Left cardiac atrium (tissue), 4 donors: Measurements from ENCODE around the gene COL28A1. TPM values are rescaled to one million over a fixed set of nuclear protein-coding genes. Genes with fewer than 3 reads are reported as not detected.
"Not testable (repeated sequence)": the region's sequence is repeated elsewhere in the genome, so short reads cannot be mapped to it uniquely, and the experiment has no call there.

Source experiments
- ATAC-seq, 2 donors: fragments of 200-7000 bp; cut with Tn5 transposase; one replicate each; pipeline ENCODE4 v1.9.1; 2020; ENCODE audit warnings: mild to moderate bottlenecking in 2 of 2, moderate library complexity in 2 of 2
- DNase-seq: peaks from one replicate; pipeline ENCODE4 v3.0.0-alpha.2; 2020
- intact Hi-C, 2 donors: fragments of 100-400 bp; cut with DNase I; formaldehyde crosslinking; loops; one replicate each; pipeline versions ENCODE4 v1.14.1 to v1.15.1; 2022 to 2023
- total RNA-seq, 2 donors: library from RNA; stranded (reverse); fragmentation: NEBNext Ultra II Directional; extraction: Animal tissue kit (Norgen Biotek cat#: 25700); gene quantifications; one replicate each; pipeline ENCODE4 v1.2.1, GENCODE V29; 2021
- donor health status: DM: no; HTN: yes; CAD: no.
- donor health status: DM: no; HTN: yes; CAD: no; lungs with severe emphysema.
- donor health status: DM: yes; HTN: yes; CAD: no.
- donor health status: Dilated cardiomyopathy.

COL28A1 gene
- total RNA-seq, 2 donors from 2014 or later = 3.6 to 8.9 TPM

- ATAC-seq = no peak
Measured at GRCh38 chr7:7564323-7564780, 28.7 kb upstream of the COL28A1 start.

DNA sequence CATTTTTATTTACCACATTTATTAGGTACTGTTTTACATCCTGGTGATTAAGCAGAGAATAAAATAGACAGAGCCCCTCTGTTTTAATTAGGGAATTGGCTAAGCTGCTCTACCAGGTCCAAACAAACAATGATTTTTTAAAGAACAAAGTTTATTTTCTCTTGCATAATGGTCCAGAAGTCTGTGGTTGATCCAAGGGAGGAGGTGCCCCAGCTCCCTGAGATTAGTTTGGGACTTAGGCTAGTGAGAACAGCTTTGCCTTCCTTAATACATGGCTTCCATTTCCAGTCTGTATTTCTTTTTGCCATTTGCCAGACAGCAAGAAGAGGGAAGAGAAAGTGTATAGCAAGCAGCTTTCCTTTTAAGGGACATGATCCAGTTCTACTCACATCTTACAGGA lies 28.1 kb upstream of the COL28A1 start:
- intact Hi-C loops = no loop called here
- ATAC-seq (no peak), DNase-seq (no peak)

More at GRCh38 chr7:7564323-7564780, 28.7 kb upstream of the COL28A1 start:
- no peak for DNase-seq
- intact Hi-C loops = no loop called here

DNA sequence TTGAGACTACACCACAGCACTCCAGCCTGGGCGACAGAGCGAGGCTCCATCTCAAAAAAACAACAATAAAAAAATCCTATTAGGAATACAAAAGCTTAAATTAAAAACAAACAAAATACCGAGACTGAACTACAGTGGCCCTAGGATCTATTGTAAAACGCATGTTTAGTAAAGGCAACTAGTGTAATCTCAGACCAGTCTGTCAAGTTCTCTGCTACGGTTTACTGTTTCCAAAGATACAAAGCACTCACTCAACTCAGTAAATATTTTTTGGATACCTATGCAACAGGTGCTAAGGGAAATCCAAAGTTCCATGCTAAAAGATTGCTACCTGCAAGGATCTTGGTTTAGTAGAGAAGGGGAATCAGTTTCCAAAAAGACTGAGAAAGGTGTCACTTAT lies 27.6 kb upstream of the COL28A1 start:
- no peak for ATAC-seq
- no peak for DNase-seq
- intact Hi-C loops = no loop called here

DNA sequence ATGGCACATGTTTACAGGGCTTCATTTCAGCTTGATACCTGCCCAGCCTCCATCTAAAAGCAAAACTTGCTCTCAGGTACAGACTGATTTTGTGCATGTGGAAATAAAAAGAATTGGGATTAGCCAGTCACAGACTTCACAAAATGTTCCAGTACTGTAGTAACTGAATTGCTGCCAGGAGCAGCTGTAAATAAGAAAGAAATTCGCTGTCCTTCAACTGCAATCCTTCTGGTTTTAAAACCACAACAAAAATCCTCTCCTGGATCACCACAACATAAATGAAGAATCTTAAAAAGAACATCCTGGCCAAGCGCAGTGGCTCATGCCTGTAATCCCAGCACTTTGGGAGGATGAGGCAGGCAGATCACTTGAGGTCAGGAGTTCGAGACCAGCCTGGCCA lies 27.1 kb upstream of the COL28A1 start:
- intact Hi-C loops = no loop called here
- ATAC-seq (no peak), DNase-seq (no peak)

DNA sequence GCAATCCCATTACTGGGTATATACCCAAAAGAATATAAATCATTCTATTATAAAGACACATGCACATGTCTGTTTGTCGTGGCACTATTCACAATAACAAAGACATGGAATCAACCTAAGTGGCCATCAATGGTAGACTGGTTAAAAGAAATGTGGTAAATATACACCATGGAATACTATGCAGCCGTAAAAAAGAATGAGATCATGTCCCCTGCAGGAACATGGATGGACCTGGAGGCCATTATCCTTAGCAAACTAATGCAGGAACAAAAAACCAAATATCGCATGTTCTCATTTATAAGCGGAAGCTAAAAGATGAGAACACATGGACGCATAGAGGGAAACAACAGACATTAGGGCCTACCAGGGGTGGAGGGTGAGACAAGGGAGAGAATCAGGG lies 25.9 kb upstream of the COL28A1 start:
- ATAC-seq, intact Hi-C loops, DNase-seq: not testable (repeated sequence)

GRCh38 chr7:7557252-7557651 lies 21.6 kb upstream of the COL28A1 start:
- ATAC-seq = no peak
- intact Hi-C loops = no loop called here
- no peak for DNase-seq

- intact Hi-C loops = no loop called here
- no peak for ATAC-seq
- DNase-seq = no peak
Measured at GRCh38 chr7:7556852-7557251, 21.2 kb upstream of the COL28A1 start.

GRCh38 chr7:7554649-7555575 lies 19.2 kb upstream of the COL28A1 start:
- no peak for DNase-seq

GRCh38 chr7:7554021-7554432 lies 18.4 kb upstream of the COL28A1 start:
- ATAC-seq (no peak), DNase-seq (no peak)
- intact Hi-C loops = no loop called here

More at GRCh38 chr7:7554649-7555575, 19.2 kb upstream of the COL28A1 start:
- ATAC-seq = no peak
- intact Hi-C loops = no loop called here

DNA sequence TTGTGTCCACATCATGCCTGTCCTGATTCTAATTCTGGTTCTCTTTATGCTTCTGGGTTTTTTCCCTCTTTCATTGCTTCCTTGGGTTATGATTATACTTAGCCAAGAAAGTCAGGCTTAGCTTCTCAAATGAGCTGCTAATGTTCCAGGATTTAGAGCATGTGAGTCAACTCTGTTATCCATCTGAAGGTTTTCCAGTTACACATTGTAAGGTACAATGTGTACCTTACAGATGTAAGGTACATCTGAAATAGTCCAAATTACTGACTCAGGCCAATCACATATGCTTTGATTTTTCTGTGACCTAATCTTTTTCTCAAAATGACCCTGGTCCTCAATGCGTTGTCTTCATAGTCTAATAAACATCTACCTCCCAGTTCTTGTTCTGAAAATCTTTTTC lies 17.7 kb upstream of the COL28A1 start:
- intact Hi-C loops = no loop called here
- ATAC-seq = no peak

DNA sequence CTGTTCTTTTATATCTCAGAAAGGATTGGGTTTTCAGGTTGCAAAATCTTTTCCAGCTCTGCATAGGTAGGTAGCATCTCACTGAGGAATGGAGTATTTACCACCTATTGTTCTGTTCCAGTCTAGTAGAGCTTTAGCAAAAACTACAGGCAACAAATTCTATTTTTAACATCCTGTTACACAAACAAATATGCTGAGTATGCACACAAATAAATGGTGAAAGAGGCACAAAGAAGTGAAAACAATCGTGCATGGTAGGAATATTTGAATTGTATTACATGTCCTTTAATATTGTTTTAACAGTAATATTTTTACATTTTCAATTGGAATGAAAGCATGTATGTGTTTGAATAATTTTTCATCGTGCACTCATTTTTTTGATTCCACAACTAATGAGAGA lies 16.5 kb upstream of the COL28A1 start:
- no peak for DNase-seq
- ATAC-seq = no peak
- intact Hi-C loops = no loop called here

More for the DNA sequence above, 17.7 kb upstream of the COL28A1 start:
- DNase-seq = no peak

GRCh38 chr7:7550663-7551062 lies 15.0 kb upstream of the COL28A1 start:
- DNase-seq (no peak), ATAC-seq (no peak)
- intact Hi-C loops = no loop called here

DNA sequence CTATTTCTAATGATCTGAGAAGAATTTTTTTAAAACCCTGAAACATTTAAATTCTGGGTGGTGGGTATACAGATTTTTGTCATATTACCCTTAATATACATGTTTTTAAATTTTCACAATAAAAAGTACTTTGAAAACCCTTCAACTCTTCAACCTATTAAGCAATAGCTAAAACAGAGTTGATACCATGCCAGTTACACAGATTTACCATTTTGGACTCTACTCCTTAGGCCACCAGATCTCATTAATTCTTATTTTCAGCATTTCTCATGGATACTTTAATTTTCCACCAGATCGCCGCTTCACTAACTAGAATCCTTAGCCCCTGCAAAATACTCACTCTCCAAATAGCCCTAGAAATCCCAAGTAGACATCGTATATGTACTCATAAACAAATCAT lies 12.7 kb upstream of the COL28A1 start:
- no peak for DNase-seq

GRCh38 chr7:7542251-7542835 lies 6.7 kb upstream of the COL28A1 start:
- DNase-seq (no peak), ATAC-seq (no peak)
- intact Hi-C loops = loop anchor here in 1 of 2 donors (5.0 kb wide), 1 partner anchor 435 kb away; no protein-coding TSS in a partner anchor

More for the DNA sequence above, 12.7 kb upstream of the COL28A1 start:
- intact Hi-C loops = no loop called here
- ATAC-seq = no peak

GRCh38 chr7:7539711-7540110 lies 4.0 kb upstream of the COL28A1 start:
- ATAC-seq (no peak), DNase-seq (no peak)
- intact Hi-C loops = loop anchor here (5.0 to 10.0 kb wide), 3 partner anchors 112 to 435 kb away; no protein-coding TSS in a partner anchor

GRCh38 chr7:7539152-7539551 lies 3.5 kb upstream of the COL28A1 start:
- no peak for DNase-seq
- no peak for ATAC-seq
- intact Hi-C loops = loop anchor here (5.0 to 10.0 kb wide), 2 partner anchors 112 to 434 kb away; no protein-coding TSS in a partner anchor

DNA sequence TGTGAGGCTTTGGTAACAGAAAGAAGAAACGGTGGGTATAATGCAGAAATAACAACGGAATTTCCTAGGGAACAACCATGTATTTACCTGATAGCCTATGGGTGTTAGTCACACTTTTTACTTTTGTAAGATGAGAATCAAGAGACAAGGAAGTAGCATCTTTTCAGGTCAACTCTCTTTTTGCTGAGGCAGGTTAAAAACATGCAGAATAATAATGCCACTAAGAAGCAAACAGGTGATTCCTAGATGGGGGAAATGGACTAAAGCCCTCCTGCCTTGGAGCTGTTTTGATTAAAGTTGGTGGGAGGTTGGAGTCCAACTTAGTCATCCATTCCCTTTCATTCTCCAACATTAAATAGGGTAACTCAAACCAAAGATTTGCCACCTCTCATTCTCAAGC lies 2.0 kb upstream of the COL28A1 start:
- DNase-seq (no peak), ATAC-seq (no peak)
- intact Hi-C loops = loop anchor here (5.0 to 10.0 kb wide), 2 partner anchors 110 to 433 kb away; no protein-coding TSS in a partner anchor

GRCh38 chr7:7536396-7537019 lies 835 bp upstream of the COL28A1 start:
- DNase-seq = no peak
- intact Hi-C loops = loop anchor here (5.0 to 10.0 kb wide), 2 partner anchors 109 to 432 kb away; no protein-coding TSS in a partner anchor

DNA sequence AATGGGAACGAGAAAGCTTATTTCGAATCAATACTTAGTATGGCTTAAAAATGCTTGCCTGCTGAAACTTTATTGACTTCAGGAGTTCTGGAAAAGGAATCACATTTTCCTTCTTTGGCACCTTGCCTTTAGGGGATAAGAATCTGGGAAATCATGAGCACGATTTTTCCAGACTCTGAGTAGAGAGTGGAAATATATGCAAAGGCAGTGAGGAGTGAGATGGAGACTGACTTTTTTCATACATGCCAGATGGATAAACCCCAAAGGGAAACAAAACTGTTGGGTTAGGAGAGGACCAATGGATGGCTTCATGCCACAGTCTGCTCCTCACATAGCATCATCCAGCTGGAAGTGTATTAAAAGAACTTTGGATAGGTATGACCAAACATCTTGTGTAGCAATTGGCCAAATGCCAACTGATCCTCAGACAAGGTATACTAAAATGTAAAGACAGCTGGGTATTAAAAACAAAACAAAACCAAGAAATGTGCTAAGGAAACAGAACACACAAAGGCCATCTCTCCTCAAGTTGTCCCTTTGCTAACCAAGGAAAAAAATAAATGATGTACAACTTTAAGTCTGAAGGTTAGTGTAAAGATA lies 1.7 kb downstream of the COL28A1 start:
- no peak for ATAC-seq
- no peak for DNase-seq
- intact Hi-C loops = loop anchor here in 1 of 2 donors (10.0 kb wide), 1 partner anchor 429 kb away; no protein-coding TSS in a partner anchor

More at GRCh38 chr7:7536396-7537019, 835 bp upstream of the COL28A1 start:
- no peak for ATAC-seq
